HG03558 (cell line): ENCODE measurements around the gene ZDHHC12.

ENCODE experiments used
- ATAC-seq: cut with Tn5 transposase; IDR thresholded peaks from one replicate; pipeline ENCODE4 v1.9.1; 2021; ENCODE audit warnings: moderate number of reproducible peaks; ENCODE audit not compliant: unreplicated experiment; ENCODE audit errors: extremely low read depth

The ZDHHC12 gene

GRCh38 chr9:128731691-128732090 is 7.8 kb upstream of the ZDHHC12 start:
- no peak for ATAC-seq

DNA sequence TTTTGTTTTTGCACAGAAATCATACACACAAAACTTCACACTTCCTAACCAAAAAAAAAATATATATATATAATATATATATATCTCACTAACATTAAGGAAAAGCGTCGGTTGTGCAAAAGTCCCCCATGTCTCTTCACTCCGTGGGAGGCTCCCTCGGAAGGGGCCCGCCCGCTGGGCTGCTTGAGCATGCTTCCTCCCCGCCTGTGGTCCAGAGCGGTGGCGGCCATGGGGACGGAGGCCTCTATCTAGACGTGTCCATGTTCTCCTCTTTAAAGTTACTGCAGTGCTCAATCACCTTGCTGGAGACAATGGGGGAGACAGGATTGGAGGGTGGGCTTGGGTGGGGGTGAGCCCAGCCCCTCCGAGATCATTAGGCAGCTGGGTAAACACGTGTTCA is 7.2 kb upstream of the ZDHHC12 start:
- no peak for ATAC-seq

- ATAC-seq: no peak
These were observed 6.0 kb upstream of the ZDHHC12 start for GRCh38 chr9:128729766-128730517.

DNA sequence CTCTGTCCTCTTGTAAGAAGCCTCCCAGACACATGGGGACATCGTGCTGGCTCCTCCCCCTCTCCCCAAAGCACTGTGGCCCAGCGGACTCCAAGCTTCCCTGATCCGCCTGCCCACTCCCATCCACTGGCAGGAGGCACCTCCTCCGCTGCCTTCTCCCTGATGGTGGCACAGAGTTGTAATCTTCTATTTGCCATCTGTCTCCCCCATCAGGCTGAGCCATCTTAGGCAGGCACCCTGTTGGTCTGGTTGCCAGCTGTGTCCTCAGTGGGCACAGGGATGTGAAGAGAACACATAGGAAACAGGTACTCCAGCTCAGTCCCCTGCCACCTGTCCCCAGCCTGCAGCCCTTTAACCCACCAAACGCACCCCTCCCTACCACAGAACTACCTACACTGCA is 5.4 kb upstream of the ZDHHC12 start:
- no peak for ATAC-seq

DNA sequence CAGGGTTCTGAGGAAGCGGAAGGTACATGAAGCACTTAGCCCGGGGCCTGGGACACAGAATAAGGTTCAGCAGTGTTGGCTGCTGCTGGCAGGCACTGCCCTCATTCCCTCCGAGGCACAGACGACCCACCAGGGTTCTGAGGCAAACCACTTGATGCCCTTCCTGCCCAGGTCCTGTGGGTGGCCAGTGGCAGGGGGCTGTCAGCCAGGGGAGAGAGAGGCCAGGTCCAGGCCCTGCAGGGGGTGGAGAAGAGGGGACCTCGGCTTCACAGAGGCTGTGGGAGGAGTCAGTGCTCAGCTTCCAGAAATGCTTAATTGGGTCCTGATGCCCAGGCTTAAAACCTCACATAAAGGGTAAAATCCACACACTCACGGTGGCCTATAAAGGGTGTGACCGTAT is 4.4 kb upstream of the ZDHHC12 start:
- no peak for ATAC-seq

DNA sequence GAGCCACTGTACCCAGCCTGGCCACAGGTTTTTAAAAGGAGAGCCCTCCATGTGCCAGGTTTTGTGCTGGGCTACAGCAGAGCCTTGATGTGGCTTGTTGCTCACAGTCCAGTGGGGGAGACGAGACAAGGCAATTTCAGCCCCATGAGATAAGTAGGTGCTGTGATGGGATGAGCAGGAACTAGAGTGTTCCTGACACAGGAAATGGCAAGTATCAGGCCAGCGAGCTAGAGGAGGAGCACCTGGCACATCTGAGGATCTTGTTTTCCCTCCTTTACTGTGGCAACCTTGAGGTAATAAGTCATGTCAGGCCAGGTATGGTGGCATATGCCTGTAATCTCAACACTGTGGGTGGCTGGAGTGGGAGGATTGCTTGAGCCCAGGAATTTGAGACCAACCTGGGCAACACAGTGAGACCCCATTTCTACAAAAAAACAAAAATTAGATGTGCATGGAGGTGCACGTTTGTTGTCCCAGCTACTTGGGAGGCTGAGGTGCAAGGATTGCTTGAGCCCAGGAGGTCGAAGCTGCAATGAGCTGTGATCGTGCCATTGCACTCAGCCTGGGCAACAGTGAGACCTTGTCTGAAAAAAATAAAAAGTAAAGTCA is 3.8 kb upstream of the ZDHHC12 start:
- no peak for ATAC-seq

GRCh38 chr9:128724744-128725211 is 851 bp upstream of the ZDHHC12 start:
- no peak for ATAC-seq

DNA sequence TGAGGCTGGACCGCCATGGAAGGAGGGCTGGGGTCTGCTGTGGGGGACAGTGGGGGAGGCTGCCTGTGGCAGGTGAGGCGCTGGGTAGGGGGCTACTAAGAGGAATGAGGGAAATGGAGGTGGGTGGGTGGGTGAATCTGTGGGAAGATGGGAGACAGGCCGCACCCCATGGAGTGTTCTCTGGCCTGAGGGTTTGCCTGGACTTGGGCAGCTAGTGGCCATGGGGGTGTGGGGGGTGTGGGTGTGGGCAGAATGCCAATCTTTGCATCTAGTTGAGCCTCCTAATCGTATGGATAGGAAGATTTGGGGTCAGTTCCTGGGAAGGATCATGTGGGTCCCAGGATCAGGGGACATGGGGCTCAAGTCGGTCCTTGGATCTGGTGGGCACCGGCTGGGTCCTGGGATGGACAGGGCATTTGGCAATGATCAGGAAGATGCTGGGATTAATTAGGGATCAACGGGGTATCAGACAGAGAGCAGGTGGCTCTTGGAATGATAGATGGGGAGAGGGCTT is 518 bp downstream of the ZDHHC12 start:
- ATAC-seq: no peak

GRCh38 chr9:128722380-128723351 is 1.3 kb downstream of the ZDHHC12 start:
- no peak for ATAC-seq

DNA sequence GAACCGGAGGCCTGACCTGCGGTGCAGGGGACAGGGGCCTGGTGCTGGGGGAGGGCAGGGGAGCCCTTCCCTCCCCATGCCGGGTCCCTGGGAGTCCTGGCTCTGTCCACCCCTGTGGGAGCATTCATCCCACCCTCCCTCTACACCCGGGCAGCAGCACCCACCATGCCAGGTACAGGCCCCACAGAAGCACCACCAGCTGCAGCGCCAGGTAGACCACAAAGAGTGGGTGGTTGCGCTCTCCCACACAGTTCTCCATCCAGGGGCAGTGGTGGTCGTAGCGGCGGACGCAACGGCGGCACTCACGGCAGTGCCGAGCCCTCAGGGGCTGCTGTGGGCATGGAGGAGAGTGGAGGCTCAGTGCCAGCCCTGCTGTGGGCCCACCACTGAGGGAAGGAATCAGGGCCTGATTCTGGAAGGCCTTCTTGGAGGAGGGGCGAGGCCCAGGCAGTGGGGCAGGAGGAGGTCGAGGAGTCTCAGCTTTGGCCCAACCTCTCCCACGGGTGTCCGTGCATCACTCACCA is 2.4 kb downstream of the ZDHHC12 start:
- ATAC-seq: no peak

- no peak for ATAC-seq
These were observed 3.0 kb downstream of the ZDHHC12 start for GRCh38 chr9:128720841-128721486.

- ATAC-seq: no peak
These were observed 3.9 kb downstream of the ZDHHC12 start for GRCh38 chr9:128719919-128720605.

DNA sequence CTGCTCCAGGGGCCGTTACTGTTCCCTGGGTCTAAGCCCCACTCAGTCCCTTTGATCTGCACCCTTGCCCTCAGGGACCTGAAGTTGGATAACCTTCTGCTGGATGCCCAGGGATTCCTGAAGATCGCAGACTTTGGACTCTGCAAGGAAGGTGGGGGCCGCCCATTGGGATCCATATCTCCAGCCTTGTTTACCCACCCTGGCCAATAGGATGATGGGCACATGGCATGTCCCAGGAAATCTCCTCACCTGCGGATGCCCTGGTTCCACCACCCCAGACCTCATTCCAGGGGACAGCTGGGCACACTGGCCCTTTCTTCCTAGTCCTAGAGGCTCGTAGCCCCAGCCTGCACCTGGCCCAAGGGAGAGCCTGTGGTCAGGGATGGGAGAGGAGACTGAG is 5.5 kb downstream of the ZDHHC12 start:
- no peak for ATAC-seq

DNA sequence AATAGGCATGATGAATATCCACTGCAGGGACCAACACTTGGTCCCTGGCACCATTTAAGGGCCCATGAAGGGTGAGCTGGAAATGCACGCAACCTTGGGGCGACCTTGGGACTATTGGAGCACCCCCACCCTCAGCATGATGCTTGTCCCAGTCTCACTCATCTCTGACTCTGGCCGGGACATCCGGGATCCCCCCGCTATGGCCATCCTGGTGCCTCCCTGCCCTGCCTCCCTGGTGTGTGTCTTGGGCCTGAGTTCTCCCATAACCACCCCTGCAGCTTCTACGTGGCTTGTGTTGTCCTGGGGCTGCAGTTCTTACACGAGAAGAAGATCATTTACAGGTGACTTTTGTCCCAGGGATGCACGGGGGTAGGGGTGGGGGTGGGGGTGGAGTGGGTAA is 5.9 kb downstream of the ZDHHC12 start:
- ATAC-seq: no peak

DNA sequence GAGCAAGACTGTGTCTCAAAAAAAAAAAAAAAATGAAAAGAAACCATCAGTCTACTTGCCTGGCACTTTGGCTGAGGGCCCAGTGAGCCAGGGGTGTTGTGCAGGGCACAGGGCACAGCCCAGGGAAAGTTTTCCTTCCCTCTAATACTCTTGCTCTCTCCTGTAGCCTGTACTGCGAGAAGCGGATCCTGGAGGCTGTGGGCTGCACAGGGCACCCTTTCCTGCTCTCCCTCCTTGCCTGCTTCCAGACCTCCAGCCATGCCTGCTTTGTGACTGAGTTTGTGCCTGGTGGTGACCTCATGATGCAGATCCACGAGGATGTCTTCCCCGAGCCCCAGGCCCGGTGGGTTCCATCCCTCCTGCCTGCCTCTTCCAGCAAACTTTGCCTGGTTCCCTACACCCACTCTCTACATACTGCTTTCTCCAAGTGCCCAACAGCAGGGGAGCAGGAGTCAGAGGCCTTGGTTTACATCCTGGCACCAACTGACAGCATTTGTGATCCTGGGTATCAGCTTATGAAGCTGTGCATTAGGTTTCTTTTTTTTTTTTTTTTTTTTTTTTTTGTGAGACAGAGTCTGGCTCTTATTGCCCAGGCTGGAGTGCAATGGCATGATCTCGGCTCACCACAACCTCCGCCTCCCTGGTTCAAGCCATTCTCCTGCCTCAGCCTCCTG is 7.2 kb downstream of the ZDHHC12 start:
- ATAC-seq: no peak

- no peak for ATAC-seq
These were observed 8.5 kb downstream of the ZDHHC12 start for GRCh38 chr9:128715436-128715750.

GRCh38 chr9:128714586-128715435 is 9.1 kb downstream of the ZDHHC12 start:
- no peak for ATAC-seq

- no peak for ATAC-seq
These were observed 9.9 kb downstream of the ZDHHC12 start for GRCh38 chr9:128713941-128714573.
